GM23248 (cell line): ENCODE data around the gene ARID3B. TPM values are rescaled to one million over a fixed set of nuclear protein-coding genes. Genes with fewer than 3 reads are reported as not detected.

Experiments
- DNase-seq: peaks from one replicate; pipeline ENCODE4 v3.0.0-alpha.2; 2015
- H2AFZ ChIP-seq: fragments of 200-600 bp; sonication (generic); 2 replicates; pipeline ENCODE4 v1.6.1; 2016; ENCODE audit warnings: antibody characterized with exemption
- H3F3A ChIP-seq: fragments of 200-600 bp; sonication (generic); 2 replicates; pipeline ENCODE4 v1.6.1; 2016; ENCODE audit warnings: mild to moderate bottlenecking, antibody characterized with exemption, mixed run types; ENCODE audit not compliant: insufficient read depth
- H3K27ac ChIP-seq: fragments of 200-600 bp; sonication (generic); 2 replicates; pipeline ENCODE4 v1.5.1; 2016; ENCODE audit warnings: mild to moderate bottlenecking
- H3K27me3 ChIP-seq: fragments of 200-600 bp; sonication (generic); replicated peaks from 2 replicates; pipeline ENCODE4 v1.6.1; 2016; ENCODE audit warnings: mild to moderate bottlenecking; ENCODE audit not compliant: insufficient read depth
- H3K36me3 ChIP-seq: fragments of 200-600 bp; sonication (generic); 2 replicates; pipeline ENCODE4 v1.6.1; 2016; ENCODE audit warnings: low read depth, mild to moderate bottlenecking
- H3K4me1 ChIP-seq: fragments of 200-600 bp; sonication (generic); 2 replicates; pipeline ENCODE4 v1.6.1; 2016; ENCODE audit warnings: mild to moderate bottlenecking; ENCODE audit not compliant: insufficient read depth
- H3K4me2 ChIP-seq: fragments of 200-600 bp; sonication (generic); one replicate; pipeline ENCODE4 v1.6.1; 2016; ENCODE audit warnings: mild to moderate bottlenecking; ENCODE audit not compliant: unreplicated experiment
- H3K4me3 ChIP-seq: fragments of 200-600 bp; sonication (generic); 2 replicates; pipeline ENCODE4 v1.5.1; 2016; ENCODE audit warnings: mild to moderate bottlenecking
- H3K79me2 ChIP-seq: fragments of 200-600 bp; sonication (generic); 2 replicates; pipeline ENCODE4 v1.6.1; 2016; ENCODE audit warnings: mild to moderate bottlenecking; ENCODE audit not compliant: insufficient read depth
- H3K9ac ChIP-seq: fragments of 200-600 bp; sonication (generic); 2 replicates; pipeline ENCODE4 v1.6.1; 2016; ENCODE audit warnings: mild to moderate bottlenecking
- H3K9me2 ChIP-seq: fragments of 200-600 bp; sonication (generic); 2 replicates; pipeline ENCODE4 v1.6.1; 2016; ENCODE audit warnings: mixed run types, mild to moderate bottlenecking, moderate library complexity; ENCODE audit not compliant: insufficient read depth
- H3K9me3 ChIP-seq: fragments of 200-600 bp; sonication (generic); one replicate; pipeline ENCODE4 v1.6.1; 2017; ENCODE audit warnings: low read depth
- H4K20me1 ChIP-seq: fragments of 200-600 bp; sonication (generic); 2 replicates; pipeline ENCODE4 v1.6.0; 2016; ENCODE audit not compliant: insufficient read depth
- EZH2 ChIP-seq: fragments of 200-600 bp; sonication (generic); IDR thresholded peaks from 2 replicates; pipeline ENCODE4 v1.6.1; 2018; ENCODE audit warnings: antibody characterized with exemption, mild to moderate bottlenecking; ENCODE audit not compliant: insufficient read depth, poor library complexity, severe bottlenecking
- EZH2phosphoT487 ChIP-seq: fragments of 200-600 bp; sonication (generic); IDR thresholded peaks from 2 replicates; pipeline ENCODE4 v1.6.1; 2018; ENCODE audit warnings: antibody characterized with exemption, moderate library complexity, mild to moderate bottlenecking, low read depth; ENCODE audit not compliant: insufficient read depth
- WGBS, 2 experiments: methylation state at CpG; one replicate each; pipeline ENCODE4 v1.1.6; 2015 to 2017; ENCODE audit warnings: low lambda C conversion rate in 2 of 2, low coverage in 1 of 2; ENCODE audit errors: missing lambda C conversion rate in 2 of 2; 5-methylcytosine and 5-hydroxymethylcytosine counted together
- in situ Hi-C: fragments of 300-500 bp; cut with MboI; formaldehyde crosslinking; loops from 2 replicates; pipeline ENCODE4 v1.15.0; 2020
- polyA plus RNA-seq: library from polyadenylated mRNA; unstranded; fragments of >200 nt; fragmentation: Nextera tagmentation; extraction: Ambion mirVana; gene quantifications from 2 replicates; pipeline ENCODE4 v1.2.1, GENCODE V29; 2016
- total RNA-seq: library from RNA; depleted of rRNA; stranded (reverse); fragments of >200 nt; shearing (Covaris generic); gene quantifications from 2 replicates; pipeline ENCODE4 v1.2.3, GENCODE V29; 2014; rRNA removed

Gene ARID3B, protein sequence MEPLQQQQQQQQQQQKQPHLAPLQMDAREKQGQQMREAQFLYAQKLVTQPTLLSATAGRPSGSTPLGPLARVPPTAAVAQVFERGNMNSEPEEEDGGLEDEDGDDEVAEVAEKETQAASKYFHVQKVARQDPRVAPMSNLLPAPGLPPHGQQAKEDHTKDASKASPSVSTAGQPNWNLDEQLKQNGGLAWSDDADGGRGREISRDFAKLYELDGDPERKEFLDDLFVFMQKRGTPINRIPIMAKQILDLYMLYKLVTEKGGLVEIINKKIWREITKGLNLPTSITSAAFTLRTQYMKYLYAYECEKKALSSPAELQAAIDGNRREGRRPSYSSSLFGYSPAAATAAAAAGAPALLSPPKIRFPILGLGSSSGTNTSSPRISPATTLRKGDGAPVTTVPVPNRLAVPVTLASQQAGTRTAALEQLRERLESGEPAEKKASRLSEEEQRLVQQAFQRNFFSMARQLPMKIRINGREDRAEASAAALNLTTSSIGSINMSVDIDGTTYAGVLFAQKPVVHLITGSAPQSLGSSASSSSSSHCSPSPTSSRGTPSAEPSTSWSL
- 2.3 and 4.9 TPM in 2 replicates for total RNA-seq
- polyA plus RNA-seq, result 2.1 and 2.4 TPM in 2 replicates

DNA sequence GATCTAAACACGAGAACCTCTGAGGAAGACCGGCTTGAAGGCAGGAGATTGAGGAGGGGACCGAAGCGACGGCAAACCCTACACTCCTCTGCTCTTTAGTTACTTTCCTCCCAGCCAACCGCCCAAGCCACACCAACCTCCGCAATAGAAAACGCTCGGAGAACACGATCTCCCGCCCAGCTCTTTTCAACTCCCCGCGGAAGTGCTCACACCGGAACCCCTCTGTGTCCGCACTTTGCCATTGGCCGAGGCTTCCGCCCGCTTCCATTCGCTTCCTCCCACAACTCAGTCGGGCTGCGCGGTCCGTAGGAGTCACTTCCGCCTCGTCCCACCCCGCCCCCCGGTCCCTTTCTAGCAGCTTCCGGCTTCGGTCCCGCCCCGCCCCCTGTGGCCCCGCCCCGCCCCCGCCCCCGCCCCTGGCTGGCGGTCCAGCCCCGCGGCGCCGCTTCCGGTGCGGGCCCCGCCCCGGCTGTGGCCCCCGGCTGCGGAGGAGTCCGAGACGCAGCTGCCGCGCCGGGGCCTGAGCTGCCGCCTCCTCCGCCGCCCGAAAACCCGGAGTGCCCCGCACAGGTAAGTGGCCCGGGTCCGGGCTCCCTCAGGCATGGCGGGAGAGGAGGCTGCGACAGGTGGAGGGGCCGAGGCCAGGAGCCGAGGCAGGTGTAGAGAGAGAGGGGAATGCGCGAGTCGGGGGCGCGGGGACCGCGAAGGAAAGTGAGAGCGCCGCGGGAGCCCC is at the start of gene ARID3B:
ARID3B (plus strand) TSS at position 460 of the 733 bp plus-strand sequence. CDS start 2,717 bp downstream, outside the sequence.
- Histone ChIP-seq H3K36me3 (no peaks in the 10 kb centered on the region), H3K4me2 (peak within 1 kb of the TSS; percentile 100), H3K9me3 (no peaks in the 10 kb centered on the region), H3K9me2 (no peaks in the 10 kb centered on the region), H3K4me3 (peak within 1 kb of the TSS; percentile 87), H3K27me3 (no peaks in the 10 kb centered on the region), H4K20me1 (peaks cover 6% of the 10 kb centered on the region; the same call in 1 of the 2 replicates), H3K4me1 (peaks cover 19% of the 10 kb centered on the region; the same call in 1 of the 2 replicates), H3K27ac (peak within 1 kb of the TSS; percentile 51), H2AFZ (peak within 1 kb of the TSS; percentile 93), H3K79me2 (0 out of 2 replicates have a peak, but pooled peaks cover 8% of the 10 kb centered on the region), H3F3A (peaks cover 31% of the 10 kb centered on the region), H3K9ac (peak within 1 kb of the TSS; percentile 79)
- no peak for TF ChIP-seq EZH2
- no peak for TF ChIP-seq EZH2phosphoT487
- in situ Hi-C loops, result no loop called here
- DNase-seq, result peak; percentile 99
- WGBS, 2 experiments, result 1% methylated on average over 63 to 66 of the region's 73 CpGs

DNA sequence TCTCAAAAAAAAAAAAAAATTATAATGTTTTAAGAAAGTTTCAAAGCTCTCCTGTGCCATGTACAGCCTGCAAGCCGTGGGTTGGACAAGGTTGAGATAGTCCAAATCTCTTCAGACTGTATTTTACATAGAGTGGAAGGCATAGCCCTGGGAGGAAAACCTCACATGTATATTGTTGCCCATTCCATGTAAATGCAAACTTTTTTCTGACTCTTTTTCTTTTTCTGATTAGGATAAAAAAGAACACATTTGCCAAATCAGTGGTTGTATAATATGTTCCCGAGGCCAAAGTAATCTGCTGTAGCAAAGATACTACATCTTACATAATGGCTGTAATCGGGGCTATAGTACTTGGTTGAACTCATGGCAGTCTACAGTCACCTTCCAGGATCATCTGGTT is 44.4 kb upstream of the ARID3B start:
- no peak overlapping the region for H2AFZ ChIP-seq
- in situ Hi-C loops, result no loop called here
- H3K9ac ChIP-seq, result no peak overlapping the region
- H3F3A ChIP-seq, result 0 out of 2 replicates have a peak, but pooled peaks cover 4% of the 10 kb centered on the region
- no peaks in the 10 kb centered on the region for H3K79me2 ChIP-seq
- no peaks in the 10 kb centered on the region for H3K36me3 ChIP-seq
- H3K27me3 ChIP-seq, result no peaks in the 10 kb centered on the region
- 80 to 86% methylated on average over 3 of the region's 3 CpGs for WGBS, 2 experiments
- no peak for TF ChIP-seq EZH2
- no peak for TF ChIP-seq EZH2phosphoT487
- no peak overlapping the region for H3K27ac ChIP-seq
- no peaks in the 10 kb centered on the region for H4K20me1 ChIP-seq
- H3K4me2 ChIP-seq, result no peak overlapping the region
- no peak for DNase-seq
- no peak overlapping the region for H3K4me3 ChIP-seq
- no peaks in the 10 kb centered on the region for H3K9me2 ChIP-seq
- H3K4me1 ChIP-seq, result no peaks in the 10 kb centered on the region
- H3K9me3 ChIP-seq, result no peaks in the 10 kb centered on the region

DNA sequence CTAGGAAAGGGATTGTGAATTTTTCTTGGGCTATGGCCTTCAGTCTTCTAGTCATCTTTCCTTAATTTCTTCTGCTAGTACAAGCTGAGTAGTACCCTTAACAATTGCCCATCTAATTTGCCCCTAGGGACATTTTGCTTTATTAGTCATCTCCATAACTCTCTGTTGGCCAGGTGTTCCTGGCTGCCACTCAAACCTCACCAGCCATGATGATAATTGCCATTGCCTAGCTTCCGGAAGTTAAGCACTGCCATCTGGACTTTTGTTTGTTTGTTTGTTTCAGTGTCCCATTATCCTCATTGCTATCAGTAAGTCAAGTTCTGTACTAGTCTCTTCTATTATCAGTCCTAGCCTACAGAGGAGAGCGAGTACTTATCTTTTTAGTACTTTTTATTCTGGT is 43.4 kb upstream of the ARID3B start:
- H4K20me1 ChIP-seq, result no peaks in the 10 kb centered on the region
- no peak for DNase-seq
- no peak overlapping the region for H2AFZ ChIP-seq
- H3K79me2 ChIP-seq, result no peaks in the 10 kb centered on the region
- no peak overlapping the region for H3K27ac ChIP-seq
- 80 to 96% methylated on average over 2 of the region's 2 CpGs for WGBS, 2 experiments
- H3K4me1 ChIP-seq, result no peaks in the 10 kb centered on the region
- no peaks in the 10 kb centered on the region for H3K9me3 ChIP-seq
- H3K4me3 ChIP-seq, result no peak overlapping the region
- no peaks in the 10 kb centered on the region for H3K27me3 ChIP-seq
- no peak overlapping the region for H3K9ac ChIP-seq
- H3K9me2 ChIP-seq, result no peaks in the 10 kb centered on the region
- no peaks in the 10 kb centered on the region for H3K36me3 ChIP-seq
- in situ Hi-C loops, result no loop called here
- 0 out of 2 replicates have a peak, but pooled peaks cover 4% of the 10 kb centered on the region for H3F3A ChIP-seq
- no peak overlapping the region for H3K4me2 ChIP-seq
- no peak for TF ChIP-seq EZH2
- no peak for TF ChIP-seq EZH2phosphoT487

DNA sequence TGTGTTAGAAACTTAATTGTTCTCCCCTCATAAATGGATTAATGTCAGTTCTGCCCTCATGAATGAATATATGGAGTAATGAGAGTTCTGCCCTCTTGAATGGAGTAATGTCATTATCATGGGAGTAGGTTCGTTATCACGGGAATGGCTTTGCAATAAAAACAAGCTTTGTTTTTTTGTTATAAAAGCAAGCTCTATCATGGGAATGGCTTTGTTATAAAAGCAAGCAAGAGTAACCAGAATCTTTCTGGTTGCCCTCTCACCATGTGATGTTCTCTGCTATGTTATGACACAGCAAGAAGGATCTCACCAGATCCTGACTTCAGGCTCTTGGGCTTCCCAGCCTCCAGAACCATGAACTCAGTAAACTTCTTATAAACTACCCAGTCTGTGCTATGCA is 41.7 kb upstream of the ARID3B start:
- Histone ChIP-seq H3K9me3 (no peaks in the 10 kb centered on the region), H3K9ac (no peak overlapping the region), H3K36me3 (no peaks in the 10 kb centered on the region), H3F3A (0 out of 2 replicates have a peak, but pooled peaks cover 4% of the 10 kb centered on the region), H3K9me2 (no peaks in the 10 kb centered on the region), H3K79me2 (no peaks in the 10 kb centered on the region), H3K4me1 (no peaks in the 10 kb centered on the region), H2AFZ (no peak overlapping the region), H3K27ac (no peak overlapping the region), H3K4me3 (no peak overlapping the region), H3K27me3 (no peaks in the 10 kb centered on the region), H4K20me1 (no peaks in the 10 kb centered on the region), H3K4me2 (no peak overlapping the region)
- in situ Hi-C loops, result no loop called here
- TF ChIP-seq EZH2phosphoT487 (no peak), EZH2 (no peak)
- DNase-seq, result no peak
- 92 to 93% methylated on average over 2 of the region's 2 CpGs for WGBS, 2 experiments
